Caco-2 (cell line): ENCODE results near the gene TMEM198. TPM values are rescaled to one million over a fixed set of nuclear protein-coding genes. Genes with fewer than 3 reads are reported as not detected.

Experiments
- BruUV-seq: library from RNA; stranded (reverse); fragments of 400-500 nt; replicated peaks from 2 replicates; lab custom pipeline; 2021; lab: Mats Ljungman, UMichigan
- CTCF ChIA-PET: fragments of 300-600 bp; sonication (Branson Sonifier 250); formaldehyde crosslinking; loops from one replicate; lab custom pipeline; 2022; ENCODE audit warnings: antibody characterized with exemption; lab: Charles Lee
- POLR2A ChIA-PET: fragments of 300-600 bp; sonication (Branson Sonifier 250); formaldehyde crosslinking; loops from one replicate; lab custom pipeline; 2022; ENCODE audit warnings: antibody characterized with exemption; lab: Charles Lee
- DNase-seq, 2 experiments: peaks; one replicate each; pipeline versions ENCODE4 v3.0.0 to v3.0.0-alpha.2; 2020 to 2022
- H3K27me3 ChIP-seq: replicated peaks from 2 replicates; pipeline ENCODE4 v1.6.0; 2011; ENCODE audit warnings: low read length; ENCODE audit not compliant: control insufficient read depth, insufficient read depth
- H3K36me3 ChIP-seq: 2 replicates; pipeline ENCODE4 v1.5.1; 2011; ENCODE audit warnings: low read length; ENCODE audit not compliant: control insufficient read depth, insufficient read depth
- H3K4me1 ChIP-seq: fragments of 250-450 bp; sonication (Bioruptor Pico); 2 replicates; pipeline ENCODE4 v1.5.1; 2020; ENCODE audit warnings: mild to moderate bottlenecking
- H3K4me3 ChIP-seq: 2 replicates; pipeline ENCODE4 v1.5.1; 2011; ENCODE audit warnings: low read depth, mild to moderate bottlenecking, control low read depth, low read length
- H3K9me3 ChIP-seq: fragments of 250-450 bp; sonication (Bioruptor Pico); 2 replicates; pipeline ENCODE4 v1.5.1; 2020; ENCODE audit warnings: mild to moderate bottlenecking, moderate library complexity
- H3K27ac Mint-ChIP-seq: one replicate; pipeline ENCODE4 v1.8.0; 2022; ENCODE audit warnings: mixed read lengths; ENCODE audit not compliant: unreplicated experiment
- H3K27me3 Mint-ChIP-seq: one replicate; pipeline ENCODE4 v1.8.0; 2022; ENCODE audit warnings: mixed read lengths; ENCODE audit not compliant: insufficient read depth, unreplicated experiment
- H3K36me3 Mint-ChIP-seq: one replicate; pipeline ENCODE4 v1.8.0; 2022; ENCODE audit warnings: mild to moderate bottlenecking, mixed read lengths; ENCODE audit not compliant: insufficient read depth, unreplicated experiment
- H3K4me1 Mint-ChIP-seq: one replicate; pipeline ENCODE4 v1.8.0; 2022; ENCODE audit warnings: low read depth, mixed read lengths; ENCODE audit not compliant: unreplicated experiment
- H3K4me3 Mint-ChIP-seq: one replicate; pipeline ENCODE4 v1.8.0; 2022; ENCODE audit warnings: mild to moderate bottlenecking, moderate library complexity, mixed read lengths; ENCODE audit not compliant: unreplicated experiment
- H3K9me3 Mint-ChIP-seq: one replicate; pipeline ENCODE4 v1.8.0; 2022; ENCODE audit warnings: mixed read lengths; ENCODE audit not compliant: unreplicated experiment
- intact Hi-C: fragments of 100-400 bp; cut with micrococcal nuclease; formaldehyde crosslinking; loops from one replicate; pipeline ENCODE4 v1.10.0; 2022; ENCODE audit not compliant: unreplicated experiment
- total RNA-seq: library from RNA; stranded (reverse); gene quantifications from 2 replicates; pipeline ENCODE4 v1.2.3, GENCODE V29; 2022
- TF ChIP-seq, protein P1 (sequence below), 2 experiments: fragments of 200-600 bp in 1 of 2; IDR thresholded peaks; 1 replicate in 1 of 2; 2 replicates in 1 of 2; pipeline versions ENCODE4 v1.5.1 to v1.8.0; 2011 to 2022; ENCODE audit warnings: antibody characterized with exemption in 1 of 2, control low read depth in 1 of 2, inconsistent platforms in 1 of 2, low read depth in 1 of 2, low read length in 1 of 2, mild to moderate bottlenecking in 1 of 2, moderate library complexity in 1 of 2; ENCODE audit not compliant: insufficient read depth in 1 of 2, severe bottlenecking in 1 of 2, unreplicated experiment in 1 of 2

The TMEM198 gene
- total RNA-seq, 1 experiment from 2014 or later, result 8.5 TPM

DNA sequence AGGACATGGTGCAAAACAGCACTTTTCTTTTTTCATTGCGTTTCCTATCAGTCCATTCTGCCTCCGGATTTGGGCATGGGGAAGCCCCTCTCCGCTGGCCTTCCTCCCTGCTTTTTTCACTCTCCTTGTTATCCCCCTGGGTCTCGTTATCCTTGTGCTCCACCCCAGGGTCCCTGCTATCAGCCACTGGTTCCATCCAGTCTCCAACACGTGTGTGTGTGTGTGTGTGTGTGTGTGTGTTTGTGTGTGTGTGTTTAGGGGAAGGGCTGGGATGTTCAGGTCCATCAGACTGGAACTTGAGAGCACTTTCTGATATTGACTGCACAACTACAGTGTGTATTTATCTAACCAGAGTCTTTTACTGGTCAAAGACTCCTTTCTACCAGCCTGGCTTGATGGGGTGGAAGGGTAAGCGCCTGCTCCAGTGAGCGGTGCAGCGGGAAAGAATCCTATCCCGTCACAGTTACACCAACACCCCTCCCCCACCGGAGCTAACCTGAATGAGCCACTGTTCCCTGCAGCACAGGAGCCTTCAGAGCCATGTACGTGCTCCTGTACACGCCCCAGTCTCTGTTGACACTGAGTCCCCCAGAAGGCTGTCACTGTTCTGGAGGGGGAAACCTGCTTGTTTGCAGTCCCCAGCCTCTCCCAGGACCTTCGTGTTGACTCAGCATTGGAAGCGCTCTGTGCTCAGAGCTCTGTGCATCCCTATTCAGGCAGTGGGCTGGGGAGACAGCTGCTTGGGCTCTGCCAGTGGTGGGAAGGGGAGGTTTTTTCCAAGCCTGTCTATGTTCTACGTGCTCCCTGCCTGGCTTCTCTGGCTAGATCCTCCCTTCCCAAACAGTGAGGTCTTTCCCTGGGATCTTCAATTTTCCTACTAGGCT is 32.9 kb downstream of the TMEM198 start:
- Mint-ChIP-seq H3K27ac (no peak overlapping the region), H3K9me3 (no peaks in the 10 kb centered on the region), H3K4me1 (peaks cover 32% of the 10 kb centered on the region), H3K36me3 (no peaks in the 10 kb centered on the region), H3K27me3 (no peaks in the 10 kb centered on the region), H3K4me3 (peak overlapping the region; percentile 36)
- H3K4me3 ChIP-seq, result no peak overlapping the region
- intact Hi-C loops, result no loop called here
- TF ChIP-seq, protein P1, sequence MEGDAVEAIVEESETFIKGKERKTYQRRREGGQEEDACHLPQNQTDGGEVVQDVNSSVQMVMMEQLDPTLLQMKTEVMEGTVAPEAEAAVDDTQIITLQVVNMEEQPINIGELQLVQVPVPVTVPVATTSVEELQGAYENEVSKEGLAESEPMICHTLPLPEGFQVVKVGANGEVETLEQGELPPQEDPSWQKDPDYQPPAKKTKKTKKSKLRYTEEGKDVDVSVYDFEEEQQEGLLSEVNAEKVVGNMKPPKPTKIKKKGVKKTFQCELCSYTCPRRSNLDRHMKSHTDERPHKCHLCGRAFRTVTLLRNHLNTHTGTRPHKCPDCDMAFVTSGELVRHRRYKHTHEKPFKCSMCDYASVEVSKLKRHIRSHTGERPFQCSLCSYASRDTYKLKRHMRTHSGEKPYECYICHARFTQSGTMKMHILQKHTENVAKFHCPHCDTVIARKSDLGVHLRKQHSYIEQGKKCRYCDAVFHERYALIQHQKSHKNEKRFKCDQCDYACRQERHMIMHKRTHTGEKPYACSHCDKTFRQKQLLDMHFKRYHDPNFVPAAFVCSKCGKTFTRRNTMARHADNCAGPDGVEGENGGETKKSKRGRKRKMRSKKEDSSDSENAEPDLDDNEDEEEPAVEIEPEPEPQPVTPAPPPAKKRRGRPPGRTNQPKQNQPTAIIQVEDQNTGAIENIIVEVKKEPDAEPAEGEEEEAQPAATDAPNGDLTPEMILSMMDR (IDR thresholded peaks at IDR 0.05; ENCODE audit: insufficient read depth in 1 of 2, low read depth in 1 of 2, low read length in 1 of 2, severe bottlenecking in 1 of 2, unreplicated experiment in 1 of 2), result no peak
- CTCF ChIA-PET, result interaction anchor here (0.6 kb wide), 1 partner anchor 119 kb away, joined by 3 read pairs; no protein-coding TSS in a partner anchor
- no TSS peak for BruUV-seq
- no peaks in the 10 kb centered on the region for H3K9me3 ChIP-seq
- peaks cover 21% of the 10 kb centered on the region for H3K4me1 ChIP-seq
- no peaks in the 10 kb centered on the region for H3K27me3 ChIP-seq
- POLR2A ChIA-PET, result interaction anchor here (0.6 kb wide), 2 partner anchors 20 to 21 kb away, joined by 3 to 4 read pairs; no protein-coding TSS in a partner anchor
- H3K36me3 ChIP-seq, result no peaks in the 10 kb centered on the region
- peak; percentile 64 to 71 for DNase-seq

DNA sequence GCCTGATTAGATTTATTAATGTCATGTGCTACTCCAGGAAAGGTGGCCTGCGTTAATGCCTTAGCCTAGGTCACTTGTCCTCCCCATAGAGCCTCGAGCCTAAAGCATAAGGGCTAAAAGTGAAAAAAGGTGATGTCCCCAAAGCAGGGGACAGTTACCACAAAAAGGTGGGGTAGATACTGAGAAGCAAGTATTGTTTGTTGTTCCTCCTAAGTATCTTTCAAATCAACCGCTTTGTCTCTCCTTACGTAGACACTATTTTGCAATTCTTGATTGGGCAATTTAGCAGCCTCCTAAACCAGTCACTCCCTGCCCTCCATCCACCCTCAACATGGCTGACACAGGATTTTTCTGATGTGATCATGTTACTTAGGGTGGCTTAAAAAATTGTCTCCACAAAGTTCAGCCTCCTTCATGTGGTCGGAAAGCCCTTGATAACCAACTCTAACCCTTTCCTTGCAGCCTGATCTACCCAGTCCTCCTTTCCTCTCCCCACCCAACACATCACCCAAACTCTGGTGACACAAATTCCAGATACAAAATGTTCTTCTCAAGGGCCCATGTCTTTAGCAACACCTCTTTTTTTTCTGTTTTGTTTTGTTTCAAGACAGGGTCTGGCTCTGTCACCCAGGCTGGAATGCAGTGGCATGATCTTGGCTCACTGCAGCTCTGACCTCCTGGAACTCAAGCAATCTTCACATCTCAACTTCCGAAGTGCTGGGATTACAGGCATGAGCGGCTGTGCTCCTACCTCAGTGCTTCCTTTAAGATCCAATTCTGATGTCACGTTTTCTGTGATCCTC is 35.2 kb downstream of the TMEM198 start:
- no TSS peak for BruUV-seq
- Mint-ChIP-seq H3K4me1 (peaks cover 26% of the 10 kb centered on the region), H3K27ac (no peak overlapping the region), H3K9me3 (no peaks in the 10 kb centered on the region), H3K36me3 (no peaks in the 10 kb centered on the region), H3K4me3 (no peak overlapping the region), H3K27me3 (no peaks in the 10 kb centered on the region)
- ChIA-PET POLR2A (no interaction called here), CTCF (no interaction called here)
- no peaks in the 10 kb centered on the region for H3K27me3 ChIP-seq
- H3K4me1 ChIP-seq, result peaks cover 12% of the 10 kb centered on the region; the same call in 1 of the 2 replicates
- H3K4me3 ChIP-seq, result no peak overlapping the region
- TF ChIP-seq, protein P1 (IDR thresholded peaks at IDR 0.05; ENCODE audit: insufficient read depth in 1 of 2, low read depth in 1 of 2, low read length in 1 of 2, severe bottlenecking in 1 of 2, unreplicated experiment in 1 of 2), result no peak
- H3K36me3 ChIP-seq, result no peaks in the 10 kb centered on the region
- H3K9me3 ChIP-seq, result no peaks in the 10 kb centered on the region
- intact Hi-C loops, result no loop called here
- no peak for DNase-seq

DNA sequence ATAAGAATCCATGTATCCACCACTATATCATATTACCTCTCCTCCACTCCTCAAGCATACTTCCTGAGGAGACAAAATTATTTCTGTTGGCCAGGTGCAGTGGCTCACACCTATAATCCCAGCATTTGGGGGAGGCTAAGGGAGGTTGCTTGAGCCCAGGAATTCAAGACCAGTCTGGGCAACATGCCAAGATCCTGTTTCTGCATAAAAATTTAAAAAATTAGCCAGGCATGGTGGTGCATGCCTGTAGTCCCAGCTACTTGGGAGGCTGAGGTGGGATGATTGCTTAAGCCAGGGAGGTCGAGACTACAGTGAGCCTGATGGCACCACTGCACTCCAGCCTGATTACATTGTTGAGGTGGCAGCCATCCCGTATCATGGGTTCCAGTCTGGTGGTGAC is 37.5 kb downstream of the TMEM198 start:
- POLR2A ChIA-PET, result no interaction called here

More for the DNA sequence above, 37.5 kb downstream of the TMEM198 start:
- DNase-seq, result no peak
- Mint-ChIP-seq H3K9me3 (no peaks in the 10 kb centered on the region), H3K36me3 (no peaks in the 10 kb centered on the region), H3K27ac (no peak overlapping the region), H3K4me3 (no peak overlapping the region), H3K4me1 (peaks cover 21% of the 10 kb centered on the region), H3K27me3 (peaks cover 2% of the 10 kb centered on the region)
- H3K36me3 ChIP-seq, result no peaks in the 10 kb centered on the region
- H3K9me3 ChIP-seq, result no peaks in the 10 kb centered on the region
- no peak overlapping the region for H3K4me3 ChIP-seq
- CTCF ChIA-PET, result no interaction called here
- TF ChIP-seq, protein P1 (IDR thresholded peaks at IDR 0.05; ENCODE audit: insufficient read depth in 1 of 2, low read depth in 1 of 2, low read length in 1 of 2, severe bottlenecking in 1 of 2, unreplicated experiment in 1 of 2), result no peak
- intact Hi-C loops, result no loop called here
- H3K27me3 ChIP-seq, result no peaks in the 10 kb centered on the region
- peaks cover 12% of the 10 kb centered on the region; the same call in 1 of the 2 replicates for H3K4me1 ChIP-seq
- no TSS peak for BruUV-seq
